Stimulated activated CD4-positive, alpha-beta T cell treated with anti-CD3 and anti-CD28 coated beads, Interleukin-4, amount 100 ng/mL, for 1 hour (primary cell): ENCODE measurements around the gene SMURF2.

Experiments
- DNase-seq: peaks from one replicate; pipeline ENCODE4 v3.0.0-alpha.2; 2020

Gene SMURF2

GRCh38 chr17:64500862-64501765 is 161.0 kb downstream of the SMURF2 start:
- no peak for DNase-seq

GRCh38 chr17:64500487-64500859 is 161.6 kb downstream of the SMURF2 start:
- DNase-seq, result no peak

- DNase-seq, result no peak
Measured at GRCh38 chr17:64499805-64500486, 162.2 kb downstream of the SMURF2 start.

- no peak for DNase-seq
Measured at GRCh38 chr17:64498308-64499203, 163.6 kb downstream of the SMURF2 start.

- no peak for DNase-seq
Measured at GRCh38 chr17:64497565-64498035, 164.5 kb downstream of the SMURF2 start.

- peak; percentile 96 for DNase-seq
Measured at GRCh38 chr17:64496786-64497564, 165.1 kb downstream of the SMURF2 start, which contains the start of gene POLG2. Gene POLG2 (minus strand): TSS chr17:64497054. CDS start chr17:64496968, 86 bp downstream.

GRCh38 chr17:64496348-64496785 is 165.7 kb downstream of the SMURF2 start:
- no peak for DNase-seq
